Type B pancreatic cell (in vitro differentiated cells): ENCODE measurements around the gene ZNF581. TPM values are rescaled to one million over a fixed set of nuclear protein-coding genes. Genes with fewer than 3 reads are reported as not detected.
A peak's percentile ranks its signal among the peaks of the same experiment; 100 is the strongest.

ENCODE experiments used
- DNase-seq: peaks from one replicate; pipeline ENCODE4 v3.0.0; 2021; ENCODE audit warnings: mixed read lengths; ENCODE audit not compliant: unreplicated experiment; ENCODE audit errors: extremely low spot score
- H3K27ac Mint-ChIP-seq: 2 replicates; pipeline ENCODE4 v1.8.0; 2021; ENCODE audit warnings: mild to moderate bottlenecking, mixed read lengths
- H3K27me3 Mint-ChIP-seq: 2 replicates; pipeline ENCODE4 v1.8.0; 2021; ENCODE audit warnings: mixed read lengths
- H3K36me3 Mint-ChIP-seq: 2 replicates; pipeline ENCODE4 v1.8.0; 2021; ENCODE audit warnings: mixed read lengths
- H3K4me1 Mint-ChIP-seq: one replicate; pipeline ENCODE4 v1.8.0; 2021; ENCODE audit warnings: mixed read lengths; ENCODE audit not compliant: unreplicated experiment
- H3K4me3 Mint-ChIP-seq: 2 replicates; pipeline ENCODE4 v1.8.0; 2021; ENCODE audit warnings: mild to moderate bottlenecking, mixed read lengths
- H3K9me3 Mint-ChIP-seq: 2 replicates; pipeline ENCODE4 v1.8.0; 2021; ENCODE audit warnings: mixed read lengths
- CTCF ChIP-seq: fragments of 200-600 bp; sonication (generic); conservative IDR thresholded peaks from 2 replicates; pipeline ENCODE4 v1.5.0; 2021; ENCODE audit warnings: antibody characterized with exemption, mild to moderate bottlenecking
- long read RNA-seq: library from polyadenylated mRNA; unstranded; transcript quantifications from one replicate; pipeline ENCODE4 v2.0.0, GENCODE V29; 2020
- total RNA-seq: library from RNA; stranded (reverse); gene quantifications from 2 replicates; pipeline ENCODE4 v1.2.1, GENCODE V29; 2021; ENCODE audit warnings: low replicate concordance

Gene ZNF581, protein sequence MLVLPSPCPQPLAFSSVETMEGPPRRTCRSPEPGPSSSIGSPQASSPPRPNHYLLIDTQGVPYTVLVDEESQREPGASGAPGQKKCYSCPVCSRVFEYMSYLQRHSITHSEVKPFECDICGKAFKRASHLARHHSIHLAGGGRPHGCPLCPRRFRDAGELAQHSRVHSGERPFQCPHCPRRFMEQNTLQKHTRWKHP
- total RNA-seq: 41.3 and 43.1 TPM in 2 replicates
- long read RNA-seq, transcript ZNF581-201 (2 exons, 1,298 nt): major isoform, 33 of 34 reads
- long read RNA-seq, partial matches to known transcripts: 1 of 34 reads
- long read RNA-seq, other reads (novel, unspliced or antisense): 0 of 34 reads

- H3K27me3 Mint-ChIP-seq: peaks cover 5% of the 10 kb centered on the region
- peak within 1 kb of the TSS; percentile 96 for H3K4me3 Mint-ChIP-seq
- TF ChIP-seq CTCF: no peak
- H3K36me3 Mint-ChIP-seq: peaks cover 12% of the 10 kb centered on the region
- peak; percentile 83 for DNase-seq
- peaks cover 29% of the 10 kb centered on the region for H3K4me1 Mint-ChIP-seq
- H3K27ac Mint-ChIP-seq: peak within 1 kb of the TSS; percentile 96
- no peaks in the 10 kb centered on the region for H3K9me3 Mint-ChIP-seq
These were observed at the start of gene ZNF581 for GRCh38 chr19:55643003-55643886. ZNF581 (plus strand) TSS chr19:55643649; CDS start chr19:55644572, 923 bp downstream.

GRCh38 chr19:55594996-55595545 lies 48.4 kb upstream of the ZNF581 start:
- no peaks in the 10 kb centered on the region for H3K27me3 Mint-ChIP-seq
- no peak for TF ChIP-seq CTCF
- peaks cover 35% of the 10 kb centered on the region for H3K36me3 Mint-ChIP-seq
- H3K27ac Mint-ChIP-seq: peak overlapping the region; percentile 7
- H3K4me1 Mint-ChIP-seq: peaks cover 15% of the 10 kb centered on the region
- no peaks in the 10 kb centered on the region for H3K9me3 Mint-ChIP-seq
- no peak overlapping the region for H3K4me3 Mint-ChIP-seq
- no peak for DNase-seq

DNA sequence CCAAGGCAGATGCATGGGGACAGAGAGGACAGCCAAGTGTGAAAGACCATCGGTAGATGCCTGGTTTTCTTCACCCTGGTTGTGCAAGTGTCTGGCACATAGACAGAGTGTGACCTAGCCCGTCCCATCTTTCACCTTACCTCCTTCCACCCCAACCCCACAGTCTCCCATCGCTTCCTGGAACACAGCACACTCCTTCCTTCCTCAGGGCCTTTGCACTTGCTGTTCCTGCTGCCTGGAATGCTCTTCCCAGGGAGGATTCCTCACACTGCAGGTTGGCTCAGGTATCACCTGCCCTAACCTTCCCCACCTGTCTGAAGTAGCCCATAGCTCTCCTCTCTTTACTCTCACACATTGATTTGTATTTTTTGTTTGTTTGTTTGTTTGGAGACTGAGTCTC lies 47.1 kb upstream of the ZNF581 start:
- Mint-ChIP-seq H3K9me3 (no peaks in the 10 kb centered on the region), H3K4me3 (no peak overlapping the region), H3K27ac (no peak overlapping the region), H3K27me3 (no peaks in the 10 kb centered on the region), H3K36me3 (peaks cover 35% of the 10 kb centered on the region), H3K4me1 (peaks cover 17% of the 10 kb centered on the region)
- no peak for TF ChIP-seq CTCF
- no peak for DNase-seq

DNA sequence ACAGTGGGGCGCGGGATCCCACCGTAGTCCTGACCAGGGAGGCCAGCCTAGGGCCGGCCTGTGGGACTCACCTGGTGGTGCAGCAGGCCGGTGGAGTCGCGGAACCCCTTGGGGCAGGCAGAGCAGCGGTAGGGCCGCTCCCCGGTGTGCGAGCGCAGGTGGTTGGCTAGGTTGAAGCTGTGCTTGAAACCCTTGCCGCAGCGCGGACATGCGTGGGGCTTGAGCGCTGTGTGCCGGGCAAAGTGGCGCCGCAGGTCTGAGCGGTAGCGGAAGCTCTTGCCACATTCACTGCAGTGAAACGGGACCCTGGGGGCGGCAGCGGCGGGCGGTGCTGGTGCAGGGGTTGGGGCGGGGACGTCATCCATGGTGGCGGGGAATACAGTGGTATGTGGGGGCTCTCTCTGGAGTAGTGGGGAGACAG lies 45.9 kb upstream of the ZNF581 start:
- H3K27ac Mint-ChIP-seq: no peak overlapping the region
- no peak for DNase-seq
- peaks cover 21% of the 10 kb centered on the region for H3K4me1 Mint-ChIP-seq
- peaks cover 32% of the 10 kb centered on the region for H3K36me3 Mint-ChIP-seq
- no peaks in the 10 kb centered on the region for H3K9me3 Mint-ChIP-seq
- no peaks in the 10 kb centered on the region for H3K27me3 Mint-ChIP-seq
- no peak for TF ChIP-seq CTCF
- H3K4me3 Mint-ChIP-seq: no peak overlapping the region

DNA sequence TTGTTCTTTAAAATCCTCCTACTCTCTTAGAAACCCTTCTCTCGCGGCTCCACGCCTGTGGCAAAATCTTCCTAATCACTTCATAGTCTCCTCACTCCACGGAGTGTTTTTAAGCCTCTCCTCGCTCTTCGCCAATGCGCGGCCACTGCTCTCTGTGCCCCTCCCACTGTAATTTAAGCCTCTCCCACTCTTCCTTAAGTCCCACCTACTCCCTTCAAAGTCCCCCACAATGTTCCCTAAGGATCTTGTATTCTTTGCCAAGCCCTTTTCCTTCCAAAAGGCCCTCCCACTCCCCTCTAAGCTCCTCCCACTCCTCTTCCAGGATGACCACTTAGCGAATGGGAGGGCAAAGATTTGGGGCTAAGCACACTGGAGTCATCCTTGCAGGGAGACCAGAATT lies 45.4 kb upstream of the ZNF581 start:
- H3K4me1 Mint-ChIP-seq: peaks cover 21% of the 10 kb centered on the region
- peaks cover 32% of the 10 kb centered on the region for H3K36me3 Mint-ChIP-seq
- H3K27ac Mint-ChIP-seq: no peak overlapping the region
- no peak for TF ChIP-seq CTCF
- no peak for DNase-seq
- H3K27me3 Mint-ChIP-seq: no peaks in the 10 kb centered on the region
- H3K9me3 Mint-ChIP-seq: no peaks in the 10 kb centered on the region
- H3K4me3 Mint-ChIP-seq: no peak overlapping the region
